GM12865 (cell line): ENCODE measurements around the gene FZD1.

ENCODE experiments used
- DNase-seq: peaks from one replicate; pipeline ENCODE4 v3.0.0; 2010; ENCODE audit warnings: low read depth
- H3K4me3 ChIP-seq: 2 replicates; pipeline ENCODE4 v1.5.1; 2011; ENCODE audit warnings: mild to moderate bottlenecking, low read depth, low read length, control low read depth
- CTCF ChIP-seq: IDR thresholded peaks from 2 replicates; pipeline ENCODE4 v1.5.1; 2011; ENCODE audit warnings: low read length, control low read depth, low read depth, inconsistent platforms; ENCODE audit not compliant: insufficient read depth; ENCODE audit errors: missing control alignments

The FZD1 gene

GRCh38 chr7:91264046-91264923, at the start of gene FZD1:
Gene FZD1, plus strand, starts transcription at chr7:91264433. Its CDS starts 448 bp downstream, at chr7:91264881.
- peak; percentile 97 for DNase-seq
- no peak for TF ChIP-seq CTCF

GRCh38 chr7:91226411-91226810, 37.8 kb upstream of the FZD1 start:
- H3K4me3 ChIP-seq = no peak overlapping the region
- DNase-seq = no peak
- TF ChIP-seq CTCF = no peak

More at GRCh38 chr7:91264046-91264923, at the start of gene FZD1:
- H3K4me3 ChIP-seq = peak within 1 kb of the TSS; percentile 92

- no peak overlapping the region for H3K4me3 ChIP-seq
- DNase-seq = no peak
- no peak for TF ChIP-seq CTCF
Measured at GRCh38 chr7:91228327-91228726, 35.9 kb upstream of the FZD1 start.

GRCh38 chr7:91228927-91229558, 35.2 kb upstream of the FZD1 start:
- no peak for DNase-seq
- TF ChIP-seq CTCF = no peak
- no peak overlapping the region for H3K4me3 ChIP-seq

- H3K4me3 ChIP-seq = no peak overlapping the region
- no peak for DNase-seq
- TF ChIP-seq CTCF = no peak
Measured at GRCh38 chr7:91230100-91230499, 34.1 kb upstream of the FZD1 start.

- no peak for TF ChIP-seq CTCF
Measured at GRCh38 chr7:91230503-91230902, 33.7 kb upstream of the FZD1 start.

More at GRCh38 chr7:91230503-91230902, 33.7 kb upstream of the FZD1 start:
- DNase-seq = no peak
- H3K4me3 ChIP-seq = no peak overlapping the region
